ENCODE measurements around the gene CYTH2. TPM values are rescaled to one million over a fixed set of nuclear protein-coding genes. Genes with fewer than 3 reads are reported as not detected.

The CYTH2 gene
- total and polyA plus RNA-seq, 9 of the 15 experiments (the other 6 are each of a cell fraction or from before 2014, with no cell fraction given): 1.8 to 45.2 (median 23.8) TPM

- Histone ChIP-seq H3K4me2 (ENCODE audit: insufficient read depth, low read length) (no peak overlapping the region), H4K20me1 (replicated peaks; ENCODE audit: control insufficient read depth, insufficient read depth, low read length) (no peaks in the 10 kb centered on the region), H3K27ac (ENCODE audit: extremely low read depth, low read depth, low read length) (no peak overlapping the region), H3K27me3 (ENCODE audit: control insufficient read depth in 2 of 2, insufficient read depth in 2 of 2, low read length in 2 of 2) (no peaks in the 10 kb centered on the region), H3K9me3 (replicated peaks; ENCODE audit: control insufficient read depth, insufficient read depth, low read depth, low read length) (no peaks in the 10 kb centered on the region), H3K4me1 (replicated peaks in 1 of 2; ENCODE audit: control insufficient read depth in 2 of 2, insufficient read depth in 2 of 2, low read length in 2 of 2) (peaks cover 4 to 20% of the 10 kb centered on the region in 2 experiments; a peak in 3 of 5 replicates), H3K79me2 (ENCODE audit: control insufficient read depth, insufficient read depth, low read length) (no peaks in the 10 kb centered on the region), H3K36me3 (ENCODE audit: control insufficient read depth, insufficient read depth, low read length) (peaks cover 2% of the 10 kb centered on the region; the same call in 1 of the 3 replicates), H3K9ac (ENCODE audit: insufficient read depth in 1 of 2, low read depth in 2 of 2, low read length in 2 of 2) (no peak overlapping the region), H3K4me3 (no peak overlapping the region), H3K9me1 (ENCODE audit: control insufficient read depth, insufficient read depth, low read length) (no peaks in the 10 kb centered on the region), H2AFZ (ENCODE audit: low read depth, low read length) (no peak overlapping the region)
- DNase-seq (ENCODE audit: extremely low read depth in 1 of 4, low spot score in 3 of 4): no peak
- ATAC-seq: no peak
- in situ Hi-C loops (cut with MboI) (no loop called here), intact Hi-C loops (cut with micrococcal nuclease) (no loop called here)
- FAIRE-seq: no peak
- no TSS peak for BruUV-seq (replicated peaks)
- WGBS (ENCODE audit: insufficient coverage, low coverage, missing lambda C conversion rate): 82% methylated on average over 21 of the region's 37 CpGs
- ChIA-PET POLR2A (no interaction called here), CTCF (ENCODE audit: low intra/inter-chr PET ratio) (no interaction called here)
- TF ChIP-seq YBX1 (IDR thresholded peaks at IDR 0.05) (no peak), ZBTB7A (IDR thresholded peaks at IDR 0.05; ENCODE audit: borderline replicate concordance, control insufficient read depth, low read depth, low read length) (peak; percentile 12; the same call in 1 of the 2 replicates), ZNF212 (CRISPR knock-in tag; IDR thresholded peaks at IDR 0.05) (no peak), FUS (optimal IDR thresholded peaks at IDR 0.05; ENCODE audit: low read depth, low read length) (no peak), TCF3 (CRISPR knock-in tag; IDR thresholded peaks at IDR 0.05) (no peak), POLR2G (IDR thresholded peaks at IDR 0.05; ENCODE audit: low read depth, low read length) (peak; percentile 68)
These were observed 15.9 kb downstream of the CYTH2 start for GRCh38 chr19:48484931-48485612.

All from K562 (cell line).